GM19023 (cell line): ENCODE results near the gene ENSA.
A peak's percentile ranks its signal among the peaks of the same experiment; 100 is the strongest.
"Not testable (repeated sequence)": the region's sequence is repeated elsewhere in the genome, so short reads cannot be mapped to it uniquely, and the experiment has no call there.

Experiments used
- ATAC-seq: cut with Tn5 transposase; IDR thresholded peaks from one replicate; pipeline ENCODE4 v1.9.1; 2021; ENCODE audit warnings: mild to moderate bottlenecking, moderate library complexity; ENCODE audit not compliant: unreplicated experiment

The ENSA gene

GRCh38 chr1:150581962-150582361, 47.5 kb downstream of the ENSA start:
- ATAC-seq: not testable (repeated sequence)

- not testable (repeated sequence) for ATAC-seq
Measured at GRCh38 chr1:150581437-150581836, 48.0 kb downstream of the ENSA start.

GRCh38 chr1:150580966-150581365, 48.4 kb downstream of the ENSA start:
- not testable (repeated sequence) for ATAC-seq

- no peak for ATAC-seq
Measured at GRCh38 chr1:150579945-150580642, 49.3 kb downstream of the ENSA start.

GRCh38 chr1:150579110-150579944, 50.1 kb downstream of the ENSA start, which contains the start of gene MCL1:
MCL1 (minus strand) TSS chr1:150579610; CDS start chr1:150579530, 80 bp downstream.
- peak; percentile 85 for ATAC-seq

- peak; percentile 5 for ATAC-seq
Measured at GRCh38 chr1:150578272-150579109, 50.9 kb downstream of the ENSA start.

GRCh38 chr1:150577557-150578271, 51.7 kb downstream of the ENSA start:
- no peak for ATAC-seq

GRCh38 chr1:150576794-150577556, 52.4 kb downstream of the ENSA start:
- no peak for ATAC-seq

GRCh38 chr1:150576367-150576711, 53.1 kb downstream of the ENSA start:
- no peak for ATAC-seq

- ATAC-seq: no peak
Measured at GRCh38 chr1:150575518-150576366, 53.7 kb downstream of the ENSA start.

- ATAC-seq: no peak
Measured at GRCh38 chr1:150575072-150575489, 54.3 kb downstream of the ENSA start.

- ATAC-seq: no peak
Measured at GRCh38 chr1:150574260-150575071, 54.9 kb downstream of the ENSA start.

- ATAC-seq: not testable (repeated sequence)
Measured at GRCh38 chr1:150573648-150574071, 55.8 kb downstream of the ENSA start.

- ATAC-seq: no peak
Measured at GRCh38 chr1:150572918-150573647, 56.3 kb downstream of the ENSA start.
